ENCODE data around the gene SUCNR1. TPM values are rescaled to one million over a fixed set of nuclear protein-coding genes. Genes with fewer than 3 reads are reported as not detected.

SUCNR1 gene
- polyA plus RNA-seq, 1 donor from 2014 or later: not detected

GRCh38 chr3:151877269-151877668, 3.8 kb downstream of the SUCNR1 start:
- Histone ChIP-seq H3K9me3 (ENCODE audit: low read length) (no peaks in the 10 kb centered on the region), H3K9me2 (ENCODE audit: insufficient read depth, low read length) (no peaks in the 10 kb centered on the region), H3K36me3 (ENCODE audit: insufficient read depth, low read length) (no peaks in the 10 kb centered on the region), H2AFZ (ENCODE audit: low read depth, low read length) (no peak overlapping the region), H3F3A (ENCODE audit: insufficient read depth, low read length, poor library complexity, severe bottlenecking) (no peaks in the 10 kb centered on the region), H3K4me2 (ENCODE audit: low read length) (no peak overlapping the region), H3K27me3 (ENCODE audit: insufficient read depth, low read depth, low read length) (no peaks in the 10 kb centered on the region), H3K27ac (ENCODE audit: low read length) (no peak overlapping the region), H3K9ac (ENCODE audit: low read length) (no peak overlapping the region), H3K79me2 (replicated peaks; ENCODE audit: insufficient read depth, low read length) (no peaks in the 10 kb centered on the region), H4K20me1 (ENCODE audit: insufficient read depth) (no peaks in the 10 kb centered on the region), H3K4me3 (ENCODE audit: low read length) (no peak overlapping the region)
- TF ChIP-seq CTCF (IDR thresholded peaks at IDR 0.05; ENCODE audit: poor library complexity, severe bottlenecking) (no peak), RAD21 (conservative IDR thresholded peaks at IDR 0.05) (no peak), EP300 (conservative IDR thresholded peaks at IDR 0.05; ENCODE audit: poor library complexity, severe bottlenecking) (no peak), TAF1 (IDR thresholded peaks at IDR 0.05; ENCODE audit: low read depth) (no peak), POLR2AphosphoS5 (IDR thresholded peaks at IDR 0.05) (no peak)
- TF ChIP-seq, protein P1, sequence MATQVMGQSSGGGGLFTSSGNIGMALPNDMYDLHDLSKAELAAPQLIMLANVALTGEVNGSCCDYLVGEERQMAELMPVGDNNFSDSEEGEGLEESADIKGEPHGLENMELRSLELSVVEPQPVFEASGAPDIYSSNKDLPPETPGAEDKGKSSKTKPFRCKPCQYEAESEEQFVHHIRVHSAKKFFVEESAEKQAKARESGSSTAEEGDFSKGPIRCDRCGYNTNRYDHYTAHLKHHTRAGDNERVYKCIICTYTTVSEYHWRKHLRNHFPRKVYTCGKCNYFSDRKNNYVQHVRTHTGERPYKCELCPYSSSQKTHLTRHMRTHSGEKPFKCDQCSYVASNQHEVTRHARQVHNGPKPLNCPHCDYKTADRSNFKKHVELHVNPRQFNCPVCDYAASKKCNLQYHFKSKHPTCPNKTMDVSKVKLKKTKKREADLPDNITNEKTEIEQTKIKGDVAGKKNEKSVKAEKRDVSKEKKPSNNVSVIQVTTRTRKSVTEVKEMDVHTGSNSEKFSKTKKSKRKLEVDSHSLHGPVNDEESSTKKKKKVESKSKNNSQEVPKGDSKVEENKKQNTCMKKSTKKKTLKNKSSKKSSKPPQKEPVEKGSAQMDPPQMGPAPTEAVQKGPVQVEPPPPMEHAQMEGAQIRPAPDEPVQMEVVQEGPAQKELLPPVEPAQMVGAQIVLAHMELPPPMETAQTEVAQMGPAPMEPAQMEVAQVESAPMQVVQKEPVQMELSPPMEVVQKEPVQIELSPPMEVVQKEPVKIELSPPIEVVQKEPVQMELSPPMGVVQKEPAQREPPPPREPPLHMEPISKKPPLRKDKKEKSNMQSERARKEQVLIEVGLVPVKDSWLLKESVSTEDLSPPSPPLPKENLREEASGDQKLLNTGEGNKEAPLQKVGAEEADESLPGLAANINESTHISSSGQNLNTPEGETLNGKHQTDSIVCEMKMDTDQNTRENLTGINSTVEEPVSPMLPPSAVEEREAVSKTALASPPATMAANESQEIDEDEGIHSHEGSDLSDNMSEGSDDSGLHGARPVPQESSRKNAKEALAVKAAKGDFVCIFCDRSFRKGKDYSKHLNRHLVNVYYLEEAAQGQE (IDR thresholded peaks at IDR 0.05; ENCODE audit: borderline replicate concordance): no peak

GRCh38 chr3:151878465-151878864, 5.0 kb downstream of the SUCNR1 start:
- H3K9ac ChIP-seq (ENCODE audit: low read length): no peak overlapping the region
- H3K79me2 ChIP-seq (replicated peaks; ENCODE audit: insufficient read depth, low read length): no peaks in the 10 kb centered on the region
- no peak overlapping the region for H3K4me2 ChIP-seq (ENCODE audit: low read length)
- H3K27me3 ChIP-seq (ENCODE audit: insufficient read depth, low read depth, low read length): no peaks in the 10 kb centered on the region
- no peak overlapping the region for H3K4me3 ChIP-seq (ENCODE audit: low read length)
- H3K36me3 ChIP-seq (ENCODE audit: insufficient read depth, low read length): no peaks in the 10 kb centered on the region
- no peak for TF ChIP-seq RAD21 (conservative IDR thresholded peaks at IDR 0.05)
- no peak overlapping the region for H2AFZ ChIP-seq (ENCODE audit: low read depth, low read length)
- H3K9me2 ChIP-seq (ENCODE audit: insufficient read depth, low read length): no peaks in the 10 kb centered on the region
- H3K9me3 ChIP-seq (ENCODE audit: low read length): no peaks in the 10 kb centered on the region
- H3K27ac ChIP-seq (ENCODE audit: low read length): no peak overlapping the region
- no peaks in the 10 kb centered on the region for H4K20me1 ChIP-seq (ENCODE audit: insufficient read depth)
- no peaks in the 10 kb centered on the region for H3F3A ChIP-seq (ENCODE audit: insufficient read depth, low read length, poor library complexity, severe bottlenecking)

- H3F3A ChIP-seq (ENCODE audit: insufficient read depth, low read length, poor library complexity, severe bottlenecking): no peaks in the 10 kb centered on the region
- no peak overlapping the region for H2AFZ ChIP-seq (ENCODE audit: low read depth, low read length)
- H3K36me3 ChIP-seq (ENCODE audit: insufficient read depth, low read length): no peaks in the 10 kb centered on the region
- H3K9ac ChIP-seq (ENCODE audit: low read length): no peak overlapping the region
- no peaks in the 10 kb centered on the region for H3K79me2 ChIP-seq (replicated peaks; ENCODE audit: insufficient read depth, low read length)
- no peaks in the 10 kb centered on the region for H4K20me1 ChIP-seq (ENCODE audit: insufficient read depth)
- H3K27me3 ChIP-seq (ENCODE audit: insufficient read depth, low read depth, low read length): no peaks in the 10 kb centered on the region
- no peak overlapping the region for H3K4me3 ChIP-seq (ENCODE audit: low read length)
- TF ChIP-seq SMC3 (conservative IDR thresholded peaks at IDR 0.05; ENCODE audit: poor library complexity): no peak
- TF ChIP-seq, protein P1 (IDR thresholded peaks at IDR 0.05; ENCODE audit: borderline replicate concordance): no peak
- no peak for TF ChIP-seq POLR2AphosphoS5 (IDR thresholded peaks at IDR 0.05)
- TF ChIP-seq MXI1 (conservative IDR thresholded peaks at IDR 0.05; ENCODE audit: poor library complexity, severe bottlenecking): no peak
- TF ChIP-seq CTCF (IDR thresholded peaks at IDR 0.05; ENCODE audit: poor library complexity, severe bottlenecking): no peak
- no peak for TF ChIP-seq TAF1 (IDR thresholded peaks at IDR 0.05; ENCODE audit: low read depth)
- H3K9me2 ChIP-seq (ENCODE audit: insufficient read depth, low read length): peaks cover 3% of the 10 kb centered on the region
- H3K4me2 ChIP-seq (ENCODE audit: low read length): no peak overlapping the region
- H3K9me3 ChIP-seq (ENCODE audit: low read length): no peaks in the 10 kb centered on the region
- no peak overlapping the region for H3K27ac ChIP-seq (ENCODE audit: low read length)
Observed at GRCh38 chr3:151879037-151879436, 5.6 kb downstream of the SUCNR1 start.
